22Rv1 (cell line): Measurements from ENCODE around the gene KCNK4.

ENCODE experiments used
- H3K27ac ChIP-seq: fragments of 450-650 bp; 2 replicates; pipeline ENCODE4 v1.5.1; 2017
- ZFX ChIP-seq: fragments of 450-650 bp; IDR thresholded peaks from 2 replicates; pipeline ENCODE4 v1.6.1; 2017; ENCODE audit warnings: antibody characterized with exemption, borderline replicate concordance
- TF ChIP-seq, protein P1 (sequence below): fragments of 450-650 bp; IDR thresholded peaks from 2 replicates; pipeline ENCODE4 v1.5.1; 2017; ENCODE audit warnings: mild to moderate bottlenecking

The KCNK4 gene

DNA sequence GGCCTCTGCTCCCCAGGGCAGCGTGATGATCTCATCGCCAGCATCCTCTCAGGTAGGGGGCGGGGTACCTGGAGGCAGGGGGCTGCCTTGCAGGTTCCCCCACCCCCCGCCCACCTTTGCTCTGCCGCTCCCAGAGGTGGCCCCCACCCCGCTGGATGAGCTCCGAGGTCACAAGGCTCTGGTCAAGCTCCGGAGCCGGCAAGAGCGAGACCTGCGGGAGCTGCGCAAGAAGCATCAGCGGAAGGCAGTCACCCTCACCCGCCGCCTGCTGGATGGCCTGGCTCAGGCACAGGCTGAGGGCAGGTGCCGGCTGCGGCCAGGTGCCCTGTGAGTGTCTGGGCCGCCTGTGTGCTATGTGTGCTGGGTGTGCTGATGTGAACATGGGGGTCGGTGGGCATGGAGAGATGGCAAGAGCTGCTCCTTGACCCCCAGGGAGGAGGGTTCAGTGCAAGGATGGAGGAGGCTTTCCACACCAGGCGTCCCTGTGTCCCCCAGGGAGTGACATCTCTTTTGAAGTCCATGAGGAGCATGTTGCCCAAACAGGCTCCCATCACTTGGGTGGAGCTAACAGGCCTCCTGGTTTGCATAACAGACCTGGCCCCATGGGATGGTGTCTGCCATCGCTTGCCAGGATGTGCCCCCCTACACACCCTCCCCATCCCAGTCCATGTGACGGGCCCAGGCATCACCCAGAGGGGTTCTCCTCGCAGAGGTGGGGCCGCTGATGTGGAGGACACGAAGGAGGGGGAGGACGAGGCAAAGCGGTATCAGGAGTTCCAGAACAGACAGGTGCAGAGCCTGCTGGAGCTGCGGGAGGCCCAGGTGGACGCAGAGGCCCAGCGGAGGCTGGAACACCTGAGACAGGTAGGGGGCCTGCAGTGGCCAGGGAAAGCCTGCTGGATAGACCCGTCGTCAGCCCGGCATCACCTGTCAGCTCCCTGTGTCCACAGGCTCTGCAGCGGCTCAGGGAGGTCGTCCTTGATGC, 25.6 kb upstream of the KCNK4 start:
- TF ChIP-seq ZFX, result no peak
- TF ChIP-seq, protein P1, sequence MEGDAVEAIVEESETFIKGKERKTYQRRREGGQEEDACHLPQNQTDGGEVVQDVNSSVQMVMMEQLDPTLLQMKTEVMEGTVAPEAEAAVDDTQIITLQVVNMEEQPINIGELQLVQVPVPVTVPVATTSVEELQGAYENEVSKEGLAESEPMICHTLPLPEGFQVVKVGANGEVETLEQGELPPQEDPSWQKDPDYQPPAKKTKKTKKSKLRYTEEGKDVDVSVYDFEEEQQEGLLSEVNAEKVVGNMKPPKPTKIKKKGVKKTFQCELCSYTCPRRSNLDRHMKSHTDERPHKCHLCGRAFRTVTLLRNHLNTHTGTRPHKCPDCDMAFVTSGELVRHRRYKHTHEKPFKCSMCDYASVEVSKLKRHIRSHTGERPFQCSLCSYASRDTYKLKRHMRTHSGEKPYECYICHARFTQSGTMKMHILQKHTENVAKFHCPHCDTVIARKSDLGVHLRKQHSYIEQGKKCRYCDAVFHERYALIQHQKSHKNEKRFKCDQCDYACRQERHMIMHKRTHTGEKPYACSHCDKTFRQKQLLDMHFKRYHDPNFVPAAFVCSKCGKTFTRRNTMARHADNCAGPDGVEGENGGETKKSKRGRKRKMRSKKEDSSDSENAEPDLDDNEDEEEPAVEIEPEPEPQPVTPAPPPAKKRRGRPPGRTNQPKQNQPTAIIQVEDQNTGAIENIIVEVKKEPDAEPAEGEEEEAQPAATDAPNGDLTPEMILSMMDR, result no peak
- H3K27ac ChIP-seq, result no peak overlapping the region

GRCh38 chr11:64266339-64266738, 24.8 kb upstream of the KCNK4 start:
- H3K27ac ChIP-seq, result peak overlapping the region; percentile 99
- TF ChIP-seq, protein P1, result no peak
- no peak for TF ChIP-seq ZFX

GRCh38 chr11:64267207-64267945, 23.7 kb upstream of the KCNK4 start:
- TF ChIP-seq, protein P1, result no peak
- TF ChIP-seq ZFX, result no peak
- H3K27ac ChIP-seq, result peak overlapping the region; percentile 99

DNA sequence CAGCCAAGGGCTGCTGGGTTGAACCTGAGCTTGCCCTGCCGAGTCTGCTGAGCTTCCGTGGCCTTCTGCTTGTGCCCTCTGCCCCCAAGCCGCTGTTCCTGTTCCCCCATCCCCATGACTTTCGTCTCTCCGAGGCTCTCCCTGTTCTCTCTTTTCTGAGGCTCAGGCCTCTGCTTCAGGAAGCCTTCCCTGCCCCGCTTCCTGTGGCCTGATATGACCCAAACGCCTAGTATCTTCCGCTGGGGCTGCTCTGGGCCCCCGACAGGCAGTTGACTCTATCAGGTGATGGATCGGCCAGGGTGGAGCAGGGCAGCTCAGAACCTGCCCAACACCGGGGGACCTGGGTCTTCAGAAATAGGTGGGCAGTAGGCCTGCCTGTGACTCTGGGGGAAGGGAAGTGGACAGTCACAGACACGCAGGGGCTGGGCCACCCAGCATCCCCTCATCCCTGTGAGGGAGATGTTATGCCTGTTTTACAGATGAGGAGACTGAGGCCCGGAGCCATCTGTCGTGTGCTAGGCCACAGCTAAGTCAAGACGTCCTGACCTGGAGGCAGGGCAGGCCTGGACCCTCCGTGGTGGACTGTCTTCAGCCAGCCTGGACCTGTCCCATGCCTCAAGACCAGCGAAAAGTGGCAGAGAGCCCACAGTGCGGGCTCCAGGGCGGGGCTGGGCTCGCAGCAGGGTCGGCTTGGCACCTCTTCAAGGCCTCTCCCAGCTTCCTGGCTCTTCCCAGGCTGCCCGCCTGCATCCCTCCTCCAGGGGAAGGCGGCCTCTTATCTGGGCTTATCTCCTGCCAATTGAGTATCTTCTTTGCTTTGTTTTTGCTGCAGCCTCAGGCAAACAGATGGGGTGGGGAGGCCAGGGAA, 22.8 kb upstream of the KCNK4 start:
- peak overlapping the region; percentile 99 for H3K27ac ChIP-seq
- TF ChIP-seq ZFX, result no peak
- TF ChIP-seq, protein P1, result no peak

DNA sequence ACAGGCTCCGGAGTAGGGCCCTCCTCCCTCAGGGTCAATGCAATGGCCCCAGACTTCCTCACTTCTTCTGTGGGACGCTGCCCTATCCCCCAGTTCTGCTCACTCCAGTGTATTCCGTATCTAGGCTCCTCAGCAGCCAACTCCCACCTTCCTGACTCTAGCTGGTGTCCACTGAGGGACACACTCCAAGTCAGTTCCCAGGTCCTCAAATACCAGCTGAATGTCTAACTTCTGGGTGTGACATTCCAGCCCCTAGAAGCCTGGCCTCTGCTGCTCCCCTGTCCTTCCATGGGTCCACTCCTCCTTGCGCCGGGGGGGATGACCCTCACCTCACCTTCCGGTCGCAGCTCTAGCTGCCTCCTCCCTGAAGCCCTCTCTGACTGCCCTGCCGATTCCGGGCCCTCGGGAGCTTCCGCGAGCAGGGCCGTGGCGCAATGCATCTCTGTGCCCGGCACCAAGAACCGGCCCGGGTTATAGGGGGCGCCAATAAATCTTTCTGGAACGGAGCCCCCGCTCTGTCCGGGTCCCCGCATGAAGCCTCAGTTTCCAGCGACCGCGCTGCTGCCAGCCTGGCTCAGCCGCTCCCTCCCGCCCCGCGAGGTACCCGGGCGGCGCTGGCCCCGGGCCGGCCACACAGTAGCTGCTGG, 22.1 kb upstream of the KCNK4 start:
- TF ChIP-seq, protein P1, result peak; percentile 17; the same call in 1 of the 2 replicates
- TF ChIP-seq ZFX, result no peak

GRCh38 chr11:64269540-64270220, 21.4 kb upstream of the KCNK4 start:
- H3K27ac ChIP-seq, result peak overlapping the region; percentile 99
- TF ChIP-seq ZFX, result no peak
- TF ChIP-seq, protein P1, result no peak

More for the DNA sequence above, 22.1 kb upstream of the KCNK4 start:
- peak overlapping the region; percentile 99 for H3K27ac ChIP-seq
